Kidney tubule cell (primary cell): ENCODE measurements around the gene PJA2.
"Not testable (repeated sequence)": the region's sequence is repeated elsewhere in the genome, so short reads cannot be mapped to it uniquely, and the experiment has no call there.

Source experiments
- DNase-seq: peaks from one replicate; pipeline ENCODE4 v3.0.0-alpha.2; 2018; ENCODE audit warnings: low spot score

PJA2 gene

GRCh38 chr5:109309326-109310063 is 100.3 kb downstream of the PJA2 start:
- no peak for DNase-seq

DNA sequence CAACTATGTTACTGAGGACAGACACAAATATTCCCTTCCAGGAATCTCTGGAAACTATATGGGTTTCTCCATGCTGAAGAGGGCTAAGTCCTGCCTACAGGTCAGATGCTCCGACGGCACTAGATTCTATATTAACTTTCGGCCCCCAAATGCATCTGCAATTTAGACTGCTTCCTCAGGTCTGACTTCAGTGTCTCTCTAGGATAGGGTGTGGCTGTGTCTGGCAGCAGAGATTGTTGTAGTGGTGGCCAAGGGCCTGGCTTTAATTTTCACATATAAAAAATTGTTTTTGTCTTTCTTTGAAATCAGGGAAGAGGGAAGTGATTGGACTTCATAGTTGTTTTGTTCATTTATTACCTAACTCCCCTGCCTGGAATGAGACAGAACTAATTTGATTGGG is 101.8 kb downstream of the PJA2 start:
- DNase-seq, result no peak

DNA sequence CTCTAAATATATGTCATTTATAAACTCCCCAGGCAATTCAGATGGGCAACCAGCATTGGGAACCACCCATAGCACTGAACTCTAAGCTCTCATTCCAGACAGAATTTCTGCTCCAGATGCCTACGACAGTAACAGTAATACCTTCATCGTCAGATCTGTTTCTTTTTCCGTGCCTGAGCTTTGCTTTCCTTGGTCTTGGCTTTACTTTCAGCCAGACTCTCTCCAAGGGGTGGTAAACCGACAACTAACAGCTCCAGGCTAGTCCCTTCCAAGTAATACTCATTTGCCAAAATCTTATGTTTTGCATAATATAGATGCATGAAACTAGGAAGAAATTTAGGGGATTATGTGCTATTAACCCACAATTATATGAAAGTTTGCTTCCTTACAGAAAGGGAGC is 102.3 kb downstream of the PJA2 start:
- DNase-seq, result no peak

DNA sequence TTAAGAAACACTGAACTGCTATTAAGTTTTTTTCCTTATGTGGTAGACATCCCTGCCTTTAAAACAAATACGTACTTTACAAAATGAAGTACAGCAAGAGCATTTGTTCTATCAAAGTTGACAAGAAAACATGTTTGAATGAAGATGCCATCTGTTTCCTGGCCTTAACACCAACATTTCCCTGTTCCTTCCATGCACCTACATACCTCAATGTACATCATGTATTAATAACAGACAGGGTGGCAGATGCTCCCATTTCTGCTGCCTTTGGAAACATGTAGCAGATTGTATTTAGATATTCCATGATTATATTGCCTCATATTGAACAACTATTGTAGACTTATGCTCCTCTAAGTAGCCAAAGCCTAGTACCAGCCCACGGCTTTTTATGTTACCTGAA is 104.4 kb downstream of the PJA2 start:
- no peak for DNase-seq

DNA sequence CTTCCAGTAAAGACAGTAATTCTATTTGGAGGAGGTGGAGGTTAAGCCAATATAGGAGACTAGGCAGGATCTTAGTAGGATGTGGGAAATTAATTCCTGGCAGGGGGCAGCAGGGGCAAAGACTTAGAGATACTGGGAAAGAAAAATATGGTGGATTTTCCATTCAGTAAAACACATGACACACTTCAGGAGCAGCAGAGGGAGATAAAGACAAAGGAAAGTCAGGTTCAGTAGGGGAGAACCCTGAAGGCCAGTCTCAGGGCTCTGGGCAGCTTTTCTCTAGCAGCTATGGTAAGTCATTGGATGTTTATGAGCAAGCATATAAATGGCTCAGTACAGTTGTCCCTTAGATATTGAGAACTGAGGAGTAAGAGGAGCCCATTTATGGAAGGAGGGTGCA is 105.5 kb downstream of the PJA2 start:
- no peak for DNase-seq

DNA sequence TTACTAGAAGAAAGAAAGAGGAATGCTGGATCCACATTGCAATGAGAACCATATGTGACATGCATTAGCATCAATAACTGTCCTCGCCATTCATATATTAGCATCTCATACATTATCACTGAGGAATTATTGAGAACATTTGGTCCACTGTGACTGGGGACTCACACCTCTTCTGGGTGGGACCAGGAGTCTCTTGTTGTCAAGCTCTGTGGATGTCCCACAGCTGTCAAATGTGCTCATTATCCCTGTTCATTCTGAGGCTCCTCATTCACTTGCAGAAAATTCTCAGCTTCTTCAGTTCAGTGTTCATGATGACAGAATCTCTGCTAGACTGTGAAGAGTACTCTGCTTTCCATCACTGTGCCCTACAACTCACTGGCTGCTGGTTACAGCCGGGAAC is 109.4 kb downstream of the PJA2 start:
- no peak for DNase-seq

DNA sequence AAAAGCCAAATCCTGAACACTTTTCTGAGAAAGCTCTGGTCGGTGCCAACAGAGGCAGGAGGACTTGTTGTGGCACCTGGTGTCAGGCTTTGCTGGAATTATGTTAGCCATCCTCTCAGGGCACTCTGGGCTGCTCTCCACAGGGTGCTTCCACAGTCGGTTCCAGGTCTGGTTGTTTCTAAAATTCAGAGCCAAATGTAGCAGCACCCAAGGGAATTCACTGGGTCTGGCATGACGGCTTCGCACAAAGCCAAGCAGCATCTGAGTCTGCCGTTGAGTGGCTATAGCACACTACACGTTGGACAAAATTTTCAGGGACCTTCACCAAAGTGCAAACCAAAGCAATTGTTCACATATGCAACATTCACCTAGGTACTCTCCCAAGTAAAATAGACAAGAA is 110.2 kb downstream of the PJA2 start:
- no peak for DNase-seq

GRCh38 chr5:109298794-109299193 is 111.0 kb downstream of the PJA2 start:
- DNase-seq, result no peak

GRCh38 chr5:109297900-109298299 is 111.9 kb downstream of the PJA2 start:
- no peak for DNase-seq

DNA sequence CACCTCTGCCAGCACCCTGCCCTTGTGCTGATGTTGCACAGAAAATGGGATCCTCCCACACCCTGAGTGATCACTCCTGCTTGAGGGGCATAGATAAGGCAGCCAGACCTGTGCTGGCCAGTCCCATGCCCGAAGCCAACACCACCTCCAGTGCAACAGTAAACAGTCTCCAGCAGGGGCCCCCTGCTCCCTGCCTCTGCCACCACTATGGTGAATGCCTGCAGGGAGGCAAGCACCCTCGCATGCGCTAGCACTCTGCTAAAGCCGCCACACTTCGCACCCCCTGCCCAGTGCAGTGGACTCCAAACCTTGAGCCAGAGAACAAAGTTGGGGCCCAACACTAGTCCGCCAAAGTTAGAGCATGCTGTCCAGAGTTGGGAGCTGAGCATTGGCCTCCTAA is 118.7 kb downstream of the PJA2 start:
- DNase-seq, result no peak

- DNase-seq, result no peak
Measured at GRCh38 chr5:109290231-109290630, 119.5 kb downstream of the PJA2 start.

DNA sequence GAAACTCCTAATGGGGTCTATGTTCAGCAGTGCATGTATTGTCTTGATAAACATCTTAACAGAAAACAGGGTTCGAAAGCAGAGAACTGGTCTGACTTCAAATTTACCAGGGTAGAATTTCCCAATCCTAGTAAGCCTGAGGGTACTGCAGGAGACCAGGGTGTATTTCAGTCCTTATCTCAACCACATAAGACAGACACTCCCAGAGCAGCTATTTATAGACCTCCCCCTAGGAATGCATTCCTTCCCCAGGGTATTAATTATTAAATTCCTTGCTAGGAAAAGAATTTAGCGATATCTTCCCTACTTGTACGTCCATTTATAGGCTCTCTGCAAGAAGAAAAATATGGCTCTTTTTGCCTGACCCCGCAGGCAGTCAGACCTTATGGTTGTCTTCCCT is 123.1 kb downstream of the PJA2 start:
- not testable (repeated sequence) for DNase-seq
